H1 (cell line): ENCODE results near the gene NDUFA5.

Source experiments
- ASH2L ChIP-seq: fragments of 200-600, 300-600 bp; sonication (generic); IDR thresholded peaks from one replicate; pipeline ENCODE4 v1.7.1; 2017; ENCODE audit warnings: low read length
- CBX5 ChIP-seq: fragments of 300-800, 300-1000 bp; sonication (generic); IDR thresholded peaks from 2 replicates; pipeline ENCODE4 v1.7.1; 2016; ENCODE audit warnings: antibody characterized with exemption, low read length, low read depth
- CTCF ChIP-seq, 3 experiments: IDR thresholded peaks; 1 replicate in 2 of 3; 2 replicates in 1 of 3; pipeline versions ENCODE4 v1.5.1 to v1.6.1; 2011; ENCODE audit warnings: low read length in 3 of 3, mild to moderate bottlenecking in 3 of 3, inconsistent platforms in 2 of 3, low read depth in 1 of 3, moderate library complexity in 1 of 3; ENCODE audit not compliant: insufficient read depth in 1 of 3; ENCODE audit errors: control extremely low read depth in 1 of 3
- JUN ChIP-seq: IDR thresholded peaks from 2 replicates; pipeline ENCODE4 v1.6.1; 2011; ENCODE audit warnings: low read depth, mild to moderate bottlenecking, improper control_type of control experiment, low read length
- MAX ChIP-seq: IDR thresholded peaks from 2 replicates; pipeline ENCODE4 v1.6.1; 2012; ENCODE audit warnings: inconsistent platforms
- POLR2A ChIP-seq, 2 experiments: IDR thresholded peaks; 1 replicate in 1 of 2; 2 replicates in 1 of 2; pipeline ENCODE4 v1.6.1; 2011; ENCODE audit warnings: low read depth in 2 of 2, low read length in 2 of 2, mild to moderate bottlenecking in 2 of 2; ENCODE audit errors: control extremely low read depth in 1 of 2
- RAD21 ChIP-seq, 2 experiments: IDR thresholded peaks in 1 of 2; conservative IDR thresholded peaks in 1 of 2; 2 replicates each; pipeline ENCODE4 v1.6.1; 2011; ENCODE audit warnings: low read depth in 2 of 2, low read length in 2 of 2, improper control_type of control experiment in 1 of 2, inconsistent platforms in 1 of 2, mild to moderate bottlenecking in 1 of 2, moderate library complexity in 1 of 2

GRCh38 chr7:123548406-123548805, 9.2 kb downstream of the NDUFA5 start:
- TF ChIP-seq CTCF (IDR thresholded peaks at IDR 0.05; ENCODE audit: control extremely low read depth in 1 of 3, insufficient read depth in 1 of 3, low read depth in 1 of 3, low read length in 3 of 3) = no peak
- no peak for TF ChIP-seq CBX5
- no peak for TF ChIP-seq POLR2A (IDR thresholded peaks at IDR 0.05; ENCODE audit: control extremely low read depth in 1 of 2, low read depth in 2 of 2, low read length in 2 of 2)
- no peak for TF ChIP-seq MAX
- TF ChIP-seq RAD21 (IDR thresholded peaks at IDR 0.05 in 1 of 2, conservative IDR thresholded peaks at IDR 0.05 in 1 of 2; ENCODE audit: low read depth in 2 of 2, low read length in 2 of 2) = no peak
- no peak for TF ChIP-seq ASH2L
- no peak for TF ChIP-seq JUN
